Activated CD4-positive, alpha-beta T cell treated with anti-CD3 and anti-CD28 coated beads, Interleukin-2, amount 50 U/mL, for 24 hours (primary cell): ENCODE measurements around the gene TIPRL.
"Not testable (repeated sequence)": the region's sequence is repeated elsewhere in the genome, so short reads cannot be mapped to it uniquely, and the experiment has no call there.

Source experiments
- DNase-seq, 2 donors: peaks; one replicate each; pipeline ENCODE4 v3.0.0-alpha.2; 2020; ENCODE audit warnings: low read depth in 1 of 2, low spot score in 1 of 2

Gene TIPRL

GRCh38 chr1:168178638-168179437 lies at the start of gene TIPRL:
TSS of gene TIPRL (plus strand) at chr1:168178962. CDS start at chr1:168179078, 116 bp downstream.
- peak; percentile 92 for DNase-seq

GRCh38 chr1:168129933-168130332 lies 48.8 kb upstream of the TIPRL start:
- no peak for DNase-seq

GRCh38 chr1:168134132-168134531 lies 44.6 kb upstream of the TIPRL start:
- no peak for DNase-seq

- DNase-seq, result no peak
Measured at GRCh38 chr1:168134642-168135041, 44.1 kb upstream of the TIPRL start.

GRCh38 chr1:168135116-168135920 lies 43.4 kb upstream of the TIPRL start:
- no peak for DNase-seq

DNA sequence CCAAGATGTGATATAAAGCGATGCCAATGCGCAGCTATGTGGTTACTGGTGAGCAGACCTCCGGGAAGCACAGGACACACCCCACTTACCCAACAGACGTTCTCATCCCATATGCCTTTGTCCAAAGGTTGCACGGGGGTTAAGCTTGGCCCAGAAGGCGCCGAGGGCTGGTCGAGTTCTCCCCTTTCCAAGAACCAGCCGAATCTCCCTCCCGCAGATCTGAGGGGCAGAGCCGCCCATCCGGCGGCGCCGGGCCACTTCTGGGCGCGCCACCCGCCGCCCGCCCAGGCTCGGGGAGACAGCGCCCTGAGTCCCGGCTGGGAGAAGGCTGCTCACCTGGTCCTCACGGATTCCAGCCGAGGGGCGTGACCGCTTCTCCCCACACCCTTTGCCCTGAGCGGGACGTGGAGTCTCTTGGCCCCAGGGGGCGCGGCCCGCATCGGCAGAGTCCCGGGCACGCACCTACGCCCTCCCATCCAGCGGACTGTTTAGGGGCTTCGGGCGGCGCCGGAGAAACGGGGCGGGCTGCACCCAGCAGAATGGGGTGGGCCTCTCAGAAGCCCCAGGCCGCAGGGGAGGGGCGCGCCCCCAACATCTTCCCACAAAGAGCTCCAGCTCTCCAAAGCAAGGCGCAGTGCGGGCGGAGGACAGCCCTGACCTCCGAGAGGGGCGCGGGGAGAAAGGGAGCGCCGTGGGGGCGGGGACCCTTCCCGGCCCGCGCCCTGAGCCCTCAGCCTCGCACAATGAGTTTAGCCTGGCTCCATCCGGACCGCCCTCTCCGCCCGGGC lies 42.6 kb upstream of the TIPRL start:
- DNase-seq, result no peak

GRCh38 chr1:168136709-168137514 lies 41.9 kb upstream of the TIPRL start, which contains the start of gene GPR161:
TSS of gene GPR161 (minus strand) at chr1:168136930. CDS start at chr1:168104850, 32,080 bp downstream.
- no peak for DNase-seq

DNA sequence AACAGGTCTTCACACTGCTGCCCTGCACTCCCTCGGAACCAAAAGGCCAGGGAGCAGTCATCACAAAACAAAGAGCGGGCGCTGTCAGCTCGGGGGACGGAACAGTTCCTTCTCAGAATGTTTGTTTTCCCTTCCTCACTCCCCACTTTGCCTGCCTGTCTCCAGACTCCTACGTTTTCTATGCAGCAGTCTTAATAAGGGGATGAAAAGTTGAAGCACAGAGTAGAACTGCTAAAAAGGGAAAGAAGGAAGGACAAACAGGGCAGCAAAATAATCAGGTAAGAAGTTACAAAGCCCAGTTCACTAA lies 41.3 kb upstream of the TIPRL start:
- DNase-seq, result no peak

GRCh38 chr1:168138134-168138533 lies 40.6 kb upstream of the TIPRL start:
- DNase-seq, result no peak

- DNase-seq, result no peak
Measured at GRCh38 chr1:168139070-168139469, 39.7 kb upstream of the TIPRL start.

DNA sequence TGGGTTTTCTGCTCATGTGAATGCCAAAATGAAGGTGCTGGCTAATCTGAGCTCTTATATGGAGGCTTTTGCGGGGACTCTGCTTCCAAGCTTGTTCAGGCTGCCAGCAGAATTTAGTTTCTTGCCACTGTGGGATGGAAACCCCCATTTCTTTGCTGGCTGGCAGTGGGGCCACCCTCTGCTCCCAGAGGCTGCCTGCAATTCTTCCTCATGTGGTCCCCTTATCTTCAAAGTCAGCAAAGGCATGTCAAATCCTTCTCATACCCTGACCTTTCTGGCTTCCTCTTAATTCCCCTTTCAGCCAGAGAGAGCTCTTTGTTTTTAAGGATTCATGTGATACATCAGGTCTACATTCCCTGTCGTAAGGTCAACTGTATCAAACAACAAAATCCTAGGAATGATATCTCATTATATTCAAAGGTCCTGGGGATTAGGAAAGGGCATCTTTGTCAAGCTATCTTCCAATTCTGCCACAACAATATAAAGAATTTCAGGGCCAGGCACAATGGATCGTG lies 36.8 kb upstream of the TIPRL start:
- DNase-seq, result no peak

GRCh38 chr1:168145184-168146159 lies 33.3 kb upstream of the TIPRL start:
- DNase-seq, result peak; percentile 77

GRCh38 chr1:168146160-168146539 lies 32.6 kb upstream of the TIPRL start:
- no peak for DNase-seq

- DNase-seq, result no peak
Measured at GRCh38 chr1:168146626-168147025, 32.1 kb upstream of the TIPRL start.

DNA sequence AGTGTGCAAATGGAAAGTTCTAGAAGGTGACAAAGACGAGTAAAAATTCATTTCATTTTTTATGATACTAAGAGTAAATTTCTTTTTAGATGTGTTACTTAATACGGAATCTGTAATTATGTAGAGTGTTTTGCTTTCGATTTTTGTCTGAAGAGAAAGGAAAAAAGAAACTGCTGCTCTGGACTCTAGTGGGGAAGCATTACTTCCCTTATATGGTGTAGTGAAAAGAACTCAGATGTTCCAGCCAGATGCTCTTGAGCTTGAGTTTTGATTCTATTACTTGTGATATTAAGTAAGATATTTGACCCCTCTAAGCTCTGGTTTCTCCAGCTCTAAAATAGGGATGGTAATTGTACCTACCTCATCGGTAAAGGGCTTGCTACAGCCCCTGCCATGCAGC lies 29.8 kb upstream of the TIPRL start:
- DNase-seq, result no peak

GRCh38 chr1:168150283-168150682 lies 28.5 kb upstream of the TIPRL start:
- DNase-seq, result no peak

- no peak for DNase-seq
Measured at GRCh38 chr1:168151935-168152334, 26.8 kb upstream of the TIPRL start.

DNA sequence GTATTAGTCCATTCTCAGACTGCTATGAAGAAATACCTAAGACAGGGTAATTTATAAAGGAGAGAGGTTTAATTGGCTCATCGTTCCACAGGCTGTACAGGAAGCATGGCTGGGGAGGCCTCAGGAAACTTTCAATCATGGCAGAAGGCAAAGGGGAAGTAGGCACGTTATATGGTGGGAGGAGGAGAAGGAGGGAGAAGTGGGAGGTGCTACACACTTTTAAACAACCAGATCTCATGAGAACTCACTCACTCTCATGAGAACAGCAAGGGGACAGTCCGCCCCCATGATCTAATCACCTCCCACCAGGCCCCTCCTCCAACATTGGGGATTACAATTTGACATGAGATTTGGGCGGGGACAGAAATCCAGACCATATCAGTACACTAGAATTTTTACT lies 24.1 kb upstream of the TIPRL start:
- DNase-seq, result not testable (repeated sequence)

DNA sequence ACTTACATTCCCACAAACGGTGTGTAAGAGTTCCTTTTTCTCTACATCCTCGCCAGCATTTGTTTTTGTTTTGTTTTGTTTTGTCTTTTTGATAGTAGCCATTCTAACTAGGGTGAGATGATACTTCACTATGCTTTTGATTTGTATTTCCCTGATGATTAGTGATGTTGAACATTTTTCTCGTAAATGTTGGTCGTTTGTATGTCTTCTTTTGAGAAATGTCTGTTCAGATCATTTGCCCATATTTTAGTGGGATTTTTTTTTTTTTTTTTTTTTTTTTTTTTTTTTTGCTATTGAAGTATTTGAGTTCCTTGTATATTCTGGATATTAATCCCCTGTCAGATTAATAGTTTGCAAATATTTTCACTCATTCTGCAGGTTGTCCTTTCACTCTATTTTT lies 22.9 kb upstream of the TIPRL start:
- no peak for DNase-seq
